LNCAP (cell line): Measurements from ENCODE around the gene PLSCR1.

Experiments used
- CTCF ChIP-seq: fragments of 450-650 bp; IDR thresholded peaks from 2 replicates; pipeline ENCODE4 v1.5.1; 2017; ENCODE audit warnings: mild to moderate bottlenecking

PLSCR1 gene

GRCh38 chr3:146577662-146578061 lies 33.3 kb upstream of the PLSCR1 start:
- peak; percentile 42; the same call in 1 of the 2 replicates for TF ChIP-seq CTCF

GRCh38 chr3:146575636-146576035 lies 31.2 kb upstream of the PLSCR1 start:
- no peak for TF ChIP-seq CTCF

GRCh38 chr3:146574173-146574572 lies 29.8 kb upstream of the PLSCR1 start:
- no peak for TF ChIP-seq CTCF

GRCh38 chr3:146569314-146569713 lies 24.9 kb upstream of the PLSCR1 start:
- TF ChIP-seq CTCF = no peak

GRCh38 chr3:146566138-146566537 lies 21.7 kb upstream of the PLSCR1 start:
- TF ChIP-seq CTCF = no peak

GRCh38 chr3:146561879-146562278 lies 17.5 kb upstream of the PLSCR1 start:
- TF ChIP-seq CTCF = no peak

- TF ChIP-seq CTCF = no peak
These were observed 17.1 kb upstream of the PLSCR1 start for GRCh38 chr3:146561463-146561862.

- TF ChIP-seq CTCF = no peak
These were observed 16.3 kb upstream of the PLSCR1 start for GRCh38 chr3:146560678-146561077.
